K562 (cell line): Measurements from ENCODE around the gene TRIM62. TPM values are rescaled to one million over a fixed set of nuclear protein-coding genes. Genes with fewer than 3 reads are reported as not detected.

Source experiments
- ELF4 ChIP-seq: fragments of 450-650 bp; formaldehyde crosslinking; IDR thresholded peaks from 2 replicates; pipeline ENCODE4 v1.4.0; 2022; ENCODE audit warnings: missing genetic modification characterization
- TBL1XR1 ChIP-seq, 2 experiments: IDR thresholded peaks; 2 replicates each; pipeline ENCODE4 v1.6.1; 2012; ENCODE audit warnings: improper control_type of control experiment in 2 of 2, low read length in 2 of 2, mild to moderate bottlenecking in 1 of 2
- ZNF609 ChIP-seq: sonication (generic); formaldehyde crosslinking; IDR thresholded peaks from 2 replicates; pipeline ENCODE4 v1.8.1; 2023; ENCODE audit warnings: missing genetic modification reagents, mild to moderate bottlenecking, borderline replicate concordance
- polyA plus RNA-seq, 8 experiments: library from polyadenylated mRNA; depleted of rRNA in 4 of 8; stranded (reverse) in 5 of 8; unstranded in 3 of 8; fragments of >200 nt; fragmentation: Nextera tagmentation in 2 of 8; fragmentation: Illumina TruSeq in 1 of 8; extraction: Ambion mirVana in 2 of 8; extraction: Trizol in 1 of 8; gene quantifications; 2 replicates each; pipeline versions ENCODE4 v1.2.1 to v1.2.3, GENCODE V29; 2011 to 2014; ENCODE audit warnings: inconsistent platforms in 1 of 8, missing spikeins in 1 of 8
- total RNA-seq, 7 experiments: library from RNA; depleted of rRNA in 6 of 7; stranded (reverse); fragments of >200 nt in 6 of 7; fragmentation: Illumina TruSeq in 2 of 7; extraction: Trizol in 2 of 7; gene quantifications; 2 replicates each; pipeline versions ENCODE4 v1.2.1 to v1.2.3, GENCODE V29; 2011 to 2021; ENCODE audit warnings: low replicate concordance in 1 of 7
- TF ChIP-seq, protein P1 (sequence below): IDR thresholded peaks from 3 replicates; pipeline ENCODE4 v1.6.1; 2011; ENCODE audit warnings: borderline replicate concordance, mild to moderate bottlenecking; ENCODE audit not compliant: insufficient read length, insufficient read depth
- TF ChIP-seq, protein P2 (sequence below), 2 experiments: fragments of 450-650 bp; IDR thresholded peaks; 2 replicates each; pipeline ENCODE4 v1.6.1; 2016; ENCODE audit warnings: mild to moderate bottlenecking in 2 of 2, borderline replicate concordance in 1 of 2, low read depth in 1 of 2, moderate library complexity in 1 of 2
- TF ChIP-seq, protein P3 (sequence below): fragments of 250-450 bp; sonication (Bioruptor Pico); IDR thresholded peaks from 2 replicates; pipeline ENCODE4 v1.9.0; 2021; ENCODE audit warnings: mild to moderate bottlenecking, inconsistent platforms

Gene TRIM62
- total and polyA plus RNA-seq, 9 of the 15 experiments (the other 6 are each of a cell fraction or from before 2014, with no cell fraction given), result 0.18 to 2.3 (median 0.52) TPM

DNA sequence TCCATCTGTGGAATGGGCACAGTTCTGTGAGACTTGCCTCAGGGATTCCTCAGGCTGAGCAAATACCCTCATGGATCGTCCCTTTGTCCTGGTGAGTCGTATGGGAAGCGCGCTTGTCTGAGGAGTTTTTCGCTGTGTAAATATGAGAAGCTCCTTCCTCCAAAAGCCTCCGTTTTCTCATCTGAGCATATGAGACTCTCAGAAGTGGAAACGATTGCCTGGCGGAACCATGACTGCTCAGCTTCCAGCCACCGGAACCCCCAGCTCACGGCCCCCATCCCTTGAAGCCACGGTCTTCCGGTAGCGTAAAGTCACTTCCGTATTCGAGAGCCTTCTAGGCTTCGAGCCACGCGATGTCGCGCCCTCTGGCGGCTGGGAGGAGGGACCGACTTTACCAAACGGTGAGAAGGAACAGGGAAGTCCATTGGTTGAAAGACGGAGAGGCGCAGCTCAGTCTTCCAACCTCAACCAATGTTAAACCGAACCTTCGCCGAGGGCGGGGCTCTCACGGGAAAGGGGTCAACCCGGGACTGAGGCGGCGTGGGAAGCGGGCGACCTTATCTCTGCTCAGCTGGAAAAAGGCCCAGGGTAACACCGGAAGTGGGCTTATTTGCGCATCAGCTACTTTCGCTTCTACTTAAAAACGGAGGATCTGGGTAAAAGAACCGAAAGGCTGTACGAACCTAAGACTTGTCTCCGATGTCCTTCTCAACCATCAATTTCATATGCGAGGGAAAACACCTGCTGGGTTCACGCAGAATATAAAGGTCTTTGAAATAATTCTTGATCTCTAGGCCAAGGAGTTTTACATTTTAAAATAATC lies 54.6 kb downstream of the TRIM62 start (continued):
- TF ChIP-seq ELF4 (CRISPR knock-in tag), result peak; percentile 78
- TF ChIP-seq, protein P1, sequence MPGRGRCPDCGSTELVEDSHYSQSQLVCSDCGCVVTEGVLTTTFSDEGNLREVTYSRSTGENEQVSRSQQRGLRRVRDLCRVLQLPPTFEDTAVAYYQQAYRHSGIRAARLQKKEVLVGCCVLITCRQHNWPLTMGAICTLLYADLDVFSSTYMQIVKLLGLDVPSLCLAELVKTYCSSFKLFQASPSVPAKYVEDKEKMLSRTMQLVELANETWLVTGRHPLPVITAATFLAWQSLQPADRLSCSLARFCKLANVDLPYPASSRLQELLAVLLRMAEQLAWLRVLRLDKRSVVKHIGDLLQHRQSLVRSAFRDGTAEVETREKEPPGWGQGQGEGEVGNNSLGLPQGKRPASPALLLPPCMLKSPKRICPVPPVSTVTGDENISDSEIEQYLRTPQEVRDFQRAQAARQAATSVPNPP, result no peak
- TF ChIP-seq, protein P2, sequence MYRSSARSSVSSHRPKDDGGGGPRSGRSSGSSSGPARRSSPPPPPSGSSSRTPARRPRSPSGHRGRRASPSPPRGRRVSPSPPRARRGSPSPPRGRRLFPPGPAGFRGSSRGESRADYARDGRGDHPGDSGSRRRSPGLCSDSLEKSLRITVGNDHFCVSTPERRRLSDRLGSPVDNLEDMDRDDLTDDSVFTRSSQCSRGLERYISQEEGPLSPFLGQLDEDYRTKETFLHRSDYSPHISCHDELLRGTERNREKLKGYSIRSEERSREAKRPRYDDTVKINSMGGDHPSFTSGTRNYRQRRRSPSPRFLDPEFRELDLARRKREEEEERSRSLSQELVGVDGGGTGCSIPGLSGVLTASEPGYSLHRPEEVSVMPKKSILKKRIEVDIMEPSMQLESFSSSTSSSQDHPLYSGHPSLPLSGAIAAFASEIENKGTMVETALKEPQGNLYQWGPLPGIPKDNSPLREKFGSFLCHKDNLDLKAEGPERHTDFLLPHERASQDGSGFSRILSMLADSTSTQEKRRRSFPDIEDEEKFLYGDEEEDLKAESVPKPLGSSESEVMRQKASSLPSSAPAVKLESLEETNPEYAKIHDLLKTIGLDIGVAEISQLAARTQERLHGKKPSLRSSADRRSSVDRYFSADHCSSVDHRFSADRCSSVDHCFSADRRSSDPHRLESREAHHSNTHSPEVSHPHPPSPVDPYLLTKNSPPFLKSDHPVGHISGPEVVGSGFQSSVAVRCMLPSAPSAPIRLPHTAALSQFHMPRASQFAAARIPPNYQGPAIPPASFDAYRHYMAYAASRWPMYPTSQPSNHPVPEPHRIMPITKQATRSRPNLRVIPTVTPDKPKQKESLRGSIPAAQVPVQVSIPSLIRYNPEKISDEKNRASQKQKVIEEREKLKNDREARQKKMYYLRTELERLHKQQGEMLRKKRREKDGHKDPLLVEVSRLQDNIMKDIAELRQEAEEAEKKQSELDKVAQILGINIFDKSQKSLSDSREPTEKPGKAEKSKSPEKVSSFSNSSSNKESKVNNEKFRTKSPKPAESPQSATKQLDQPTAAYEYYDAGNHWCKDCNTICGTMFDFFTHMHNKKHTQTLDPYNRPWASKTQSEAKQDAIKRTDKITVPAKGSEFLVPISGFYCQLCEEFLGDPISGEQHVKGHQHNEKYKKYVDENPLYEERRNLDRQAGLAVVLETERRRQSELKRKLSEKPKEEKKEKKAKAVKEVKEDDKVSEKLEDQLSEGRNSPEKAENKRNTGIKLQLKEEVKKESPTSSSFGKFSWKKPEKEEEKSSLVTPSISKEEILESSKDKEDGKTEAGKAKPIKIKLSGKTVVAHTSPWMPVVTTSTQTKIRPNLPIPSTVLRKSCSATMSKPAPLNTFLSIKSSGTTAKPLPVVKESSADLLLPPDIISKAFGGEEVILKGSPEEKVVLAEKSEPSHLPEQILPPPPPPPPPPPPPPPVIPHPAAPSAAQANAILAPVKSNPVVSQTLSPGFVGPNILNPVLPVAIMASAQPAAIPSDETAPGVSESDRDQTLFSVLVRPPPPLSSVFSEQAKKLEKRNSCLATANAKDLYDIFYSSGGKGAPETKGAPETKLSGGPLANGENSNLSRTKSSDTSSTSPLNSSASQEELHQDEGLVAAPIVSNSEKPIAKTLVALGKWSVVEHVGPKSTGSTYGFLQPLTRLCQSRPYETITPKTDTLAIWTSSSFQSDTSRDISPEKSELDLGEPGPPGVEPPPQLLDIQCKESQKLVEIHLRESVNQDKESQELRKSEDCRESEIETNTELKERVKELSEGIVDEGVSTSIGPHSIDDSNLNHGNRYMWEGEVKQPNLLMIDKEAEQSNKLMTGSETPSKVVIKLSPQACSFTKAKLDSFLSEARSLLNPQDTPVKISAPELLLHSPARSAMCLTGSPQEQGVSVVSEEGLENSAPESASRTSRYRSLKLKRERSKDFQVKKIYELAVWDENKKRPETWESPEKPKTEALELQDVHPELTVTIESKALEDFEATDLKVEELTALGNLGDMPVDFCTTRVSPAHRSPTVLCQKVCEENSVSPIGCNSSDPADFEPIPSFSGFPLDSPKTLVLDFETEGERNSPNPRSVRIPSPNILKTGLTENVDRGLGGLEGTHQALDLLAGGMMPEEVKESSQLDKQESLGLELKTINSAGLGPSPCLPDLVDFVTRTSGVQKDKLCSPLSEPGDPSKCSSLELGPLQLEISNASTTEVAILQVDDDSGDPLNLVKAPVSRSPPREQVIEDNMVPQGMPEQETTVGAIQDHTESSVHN (IDR thresholded peaks at IDR 0.05; ENCODE audit: borderline replicate concordance in 1 of 2, low read depth in 1 of 2), result peak in 1 of 2 experiments; percentile 73; a peak in 2 of 4 replicates
- TF ChIP-seq, protein P3, sequence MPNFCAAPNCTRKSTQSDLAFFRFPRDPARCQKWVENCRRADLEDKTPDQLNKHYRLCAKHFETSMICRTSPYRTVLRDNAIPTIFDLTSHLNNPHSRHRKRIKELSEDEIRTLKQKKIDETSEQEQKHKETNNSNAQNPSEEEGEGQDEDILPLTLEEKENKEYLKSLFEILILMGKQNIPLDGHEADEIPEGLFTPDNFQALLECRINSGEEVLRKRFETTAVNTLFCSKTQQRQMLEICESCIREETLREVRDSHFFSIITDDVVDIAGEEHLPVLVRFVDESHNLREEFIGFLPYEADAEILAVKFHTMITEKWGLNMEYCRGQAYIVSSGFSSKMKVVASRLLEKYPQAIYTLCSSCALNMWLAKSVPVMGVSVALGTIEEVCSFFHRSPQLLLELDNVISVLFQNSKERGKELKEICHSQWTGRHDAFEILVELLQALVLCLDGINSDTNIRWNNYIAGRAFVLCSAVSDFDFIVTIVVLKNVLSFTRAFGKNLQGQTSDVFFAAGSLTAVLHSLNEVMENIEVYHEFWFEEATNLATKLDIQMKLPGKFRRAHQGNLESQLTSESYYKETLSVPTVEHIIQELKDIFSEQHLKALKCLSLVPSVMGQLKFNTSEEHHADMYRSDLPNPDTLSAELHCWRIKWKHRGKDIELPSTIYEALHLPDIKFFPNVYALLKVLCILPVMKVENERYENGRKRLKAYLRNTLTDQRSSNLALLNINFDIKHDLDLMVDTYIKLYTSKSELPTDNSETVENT (CRISPR knock-in tag), result peak; percentile 97
- TF ChIP-seq TBL1XR1 (IDR thresholded peaks at IDR 0.05; ENCODE audit: low read length in 2 of 2), result peak; percentile 19 to 61; a peak in 2 of 4 replicates
- TF ChIP-seq ZNF609 (CRISPR knock-in tag), result no peak
